HT-29 (cell line): ENCODE data around the gene MICAL3. TPM values are rescaled to one million over a fixed set of nuclear protein-coding genes. Genes with fewer than 3 reads are reported as not detected.
"Not testable (repeated sequence)": the region's sequence is repeated elsewhere in the genome, so short reads cannot be mapped to it uniquely, and the experiment has no call there.

Experiments used
- DNase-seq: peaks from one replicate; pipeline ENCODE4 v3.0.0-alpha.2; 2015; ENCODE audit warnings: low spot score
- total RNA-seq: library from RNA; depleted of rRNA; stranded (reverse); fragments of >200 nt; shearing (Covaris generic); gene quantifications from 2 replicates; pipeline ENCODE4 v1.2.3, GENCODE V29; 2014

The MICAL3 gene
- total RNA-seq, 1 experiment from 2014 or later: 11.2 TPM

- DNase-seq: no peak
Observed at GRCh38 chr22:17939011-17939410, 85.3 kb downstream of the MICAL3 start.

GRCh38 chr22:17938484-17938924 is 85.9 kb downstream of the MICAL3 start:
- no peak for DNase-seq

GRCh38 chr22:17932457-17932856 is 91.9 kb downstream of the MICAL3 start:
- DNase-seq: not testable (repeated sequence)

- no peak for DNase-seq
Observed at GRCh38 chr22:17931400-17931825, 92.9 kb downstream of the MICAL3 start.

GRCh38 chr22:17930455-17931313 is 93.7 kb downstream of the MICAL3 start:
- DNase-seq: no peak

- no peak for DNase-seq
Observed at GRCh38 chr22:17929909-17930308, 94.5 kb downstream of the MICAL3 start.

GRCh38 chr22:17928391-17928790 is 96.0 kb downstream of the MICAL3 start:
- DNase-seq: no peak

GRCh38 chr22:17927062-17927461 is 97.3 kb downstream of the MICAL3 start:
- DNase-seq: no peak

- no peak for DNase-seq
Observed at GRCh38 chr22:17926516-17926915, 97.8 kb downstream of the MICAL3 start.

GRCh38 chr22:17925431-17925841 is 98.9 kb downstream of the MICAL3 start:
- no peak for DNase-seq

GRCh38 chr22:17924735-17925364 is 99.5 kb downstream of the MICAL3 start:
- DNase-seq: no peak

GRCh38 chr22:17924076-17924475 is 100.3 kb downstream of the MICAL3 start:
- no peak for DNase-seq

- no peak for DNase-seq
Observed at GRCh38 chr22:17922925-17923903, 101.1 kb downstream of the MICAL3 start.

- no peak for DNase-seq
Observed at GRCh38 chr22:17921871-17922821, 102.2 kb downstream of the MICAL3 start.

GRCh38 chr22:17920992-17921650 is 103.2 kb downstream of the MICAL3 start:
- DNase-seq: no peak

- peak; percentile 39 for DNase-seq
Observed at GRCh38 chr22:17920145-17920605, 104.2 kb downstream of the MICAL3 start.

GRCh38 chr22:17919276-17920144 is 104.9 kb downstream of the MICAL3 start:
- no peak for DNase-seq

- no peak for DNase-seq
Observed at GRCh38 chr22:17918840-17919239, 105.5 kb downstream of the MICAL3 start.

GRCh38 chr22:17917490-17917983 is 106.8 kb downstream of the MICAL3 start:
- no peak for DNase-seq
